ENCODE measurements around the gene XCL1.

The XCL1 gene

GRCh38 chr1:168607872-168608428 is 31.5 kb downstream of the XCL1 start:
- DNase-seq: no peak

GRCh38 chr1:168608796-168609715 is 32.7 kb downstream of the XCL1 start:
- no peak for DNase-seq

- DNase-seq: no peak
These were observed 33.5 kb downstream of the XCL1 start for GRCh38 chr1:168609741-168610510.

GRCh38 chr1:168613038-168613451 is 36.6 kb downstream of the XCL1 start:
- no peak for DNase-seq

- DNase-seq: no peak
These were observed 37.4 kb downstream of the XCL1 start for GRCh38 chr1:168613691-168614231.

- DNase-seq: no peak
These were observed 37.8 kb downstream of the XCL1 start for GRCh38 chr1:168614235-168614634.

GRCh38 chr1:168615965-168616364 is 39.6 kb downstream of the XCL1 start:
- no peak for DNase-seq

- no peak for DNase-seq
These were observed 41.8 kb downstream of the XCL1 start for GRCh38 chr1:168617974-168618750.

GRCh38 chr1:168618886-168619285 is 42.5 kb downstream of the XCL1 start:
- no peak for DNase-seq

- DNase-seq: no peak
These were observed 45.0 kb downstream of the XCL1 start for GRCh38 chr1:168621356-168621755.

- DNase-seq: no peak
These were observed 46.8 kb downstream of the XCL1 start for GRCh38 chr1:168623003-168623828.

- DNase-seq: no peak
These were observed 47.4 kb downstream of the XCL1 start for GRCh38 chr1:168623831-168624230.

- DNase-seq: no peak
These were observed 49.9 kb downstream of the XCL1 start for GRCh38 chr1:168626326-168626725.

- no peak for DNase-seq
These were observed 51.0 kb downstream of the XCL1 start for GRCh38 chr1:168627370-168627769.

GRCh38 chr1:168628807-168629206 is 52.4 kb downstream of the XCL1 start:
- no peak for DNase-seq

GRCh38 chr1:168629466-168629865 is 53.1 kb downstream of the XCL1 start:
- no peak for DNase-seq

Measured in activated T-cell treated with anti-CD3 and anti-CD28 coated beads, Interleukin-2, amount 50 U/mL, for 1 hour (primary cell).